H9 (cell line): ENCODE results near the gene TCF4. TPM values are rescaled to one million over a fixed set of nuclear protein-coding genes. Genes with fewer than 3 reads are reported as not detected.
A peak's percentile ranks its signal among the peaks of the same experiment; 100 is the strongest.

Source experiments
- DNase-seq: peaks from one replicate; pipeline ENCODE4 v3.0.0-alpha.2; 2017
- H2AFZ ChIP-seq: one replicate; pipeline ENCODE4 v1.6.1; 2013; ENCODE audit warnings: mild to moderate bottlenecking, low read length, control low read depth, moderate library complexity
- H2AK5ac ChIP-seq: 2 replicates; pipeline ENCODE4 v1.6.1; 2013; ENCODE audit warnings: low read length, control low read depth, mixed read lengths; ENCODE audit not compliant: insufficient read length
- H2BK120ac ChIP-seq: one replicate; pipeline ENCODE4 v1.6.1; 2013; ENCODE audit warnings: low read depth, mild to moderate bottlenecking, low read length, control low read depth, inconsistent platforms; ENCODE audit not compliant: poor library complexity, severe bottlenecking
- H2BK12ac ChIP-seq: 2 replicates; pipeline ENCODE4 v1.6.1; 2013; ENCODE audit warnings: low read length, control low read depth, mixed read lengths, low read depth; ENCODE audit not compliant: insufficient read length
- H2BK15ac ChIP-seq: 2 replicates; pipeline ENCODE4 v1.6.1; 2013; ENCODE audit warnings: low read depth, low read length, control low read depth
- H2BK20ac ChIP-seq: one replicate; pipeline ENCODE4 v1.6.1; 2013; ENCODE audit warnings: low read depth, mild to moderate bottlenecking, low read length, control low read depth, inconsistent platforms; ENCODE audit not compliant: poor library complexity, severe bottlenecking
- H2BK5ac ChIP-seq: 2 replicates; pipeline ENCODE4 v1.6.1; 2013; ENCODE audit warnings: low read length, control low read depth, mixed read lengths; ENCODE audit not compliant: insufficient read length
- H3K14ac ChIP-seq: 2 replicates; pipeline ENCODE4 v1.6.1; 2013; ENCODE audit warnings: low read length, control low read depth; ENCODE audit not compliant: insufficient read depth
- H3K18ac ChIP-seq: 2 replicates; pipeline ENCODE4 v1.6.1; 2013; ENCODE audit warnings: low read depth, mild to moderate bottlenecking, mixed read lengths, low read length, control low read depth; ENCODE audit not compliant: insufficient read length
- H3K23ac ChIP-seq: 2 replicates; pipeline ENCODE4 v1.6.1; 2013; ENCODE audit warnings: low read length, control low read depth, mixed read lengths, low read depth; ENCODE audit not compliant: insufficient read length
- H3K23me2 ChIP-seq: 2 replicates; pipeline ENCODE4 v1.6.1; 2013; ENCODE audit warnings: low read depth, mild to moderate bottlenecking, mixed read lengths, low read length, control low read depth; ENCODE audit not compliant: insufficient read length, poor library complexity, severe bottlenecking
- H3K27ac ChIP-seq: 2 replicates; pipeline ENCODE4 v1.5.1; 2013; ENCODE audit warnings: low read length, control low read depth, mixed read lengths, low read depth; ENCODE audit not compliant: insufficient read length
- H3K27me3 ChIP-seq: 2 replicates; pipeline ENCODE4 v1.6.1; 2013; ENCODE audit warnings: low read length, control low read depth, inconsistent platforms; ENCODE audit not compliant: insufficient read depth
- H3K4ac ChIP-seq: 2 replicates; pipeline ENCODE4 v1.6.1; 2013; ENCODE audit warnings: low read depth, mild to moderate bottlenecking, control low read depth, inconsistent platforms, low read length, moderate library complexity
- H3K4me1 ChIP-seq: 2 replicates; pipeline ENCODE4 v1.6.1; 2013; ENCODE audit warnings: low read length, control low read depth, inconsistent platforms; ENCODE audit not compliant: insufficient read depth
- H3K4me2 ChIP-seq: 2 replicates; pipeline ENCODE4 v1.6.1; 2013; ENCODE audit warnings: low read length, control low read depth, mixed read lengths; ENCODE audit not compliant: insufficient read length, insufficient read depth
- H3K56ac ChIP-seq: 2 replicates; pipeline ENCODE4 v1.6.1; 2013; ENCODE audit warnings: low read depth, mild to moderate bottlenecking, mixed read lengths, low read length, control low read depth; ENCODE audit not compliant: insufficient read length
- H3K79me1 ChIP-seq: 2 replicates; pipeline ENCODE4 v1.6.1; 2013; ENCODE audit warnings: low read depth, mild to moderate bottlenecking, moderate library complexity, low read length, control low read depth, inconsistent platforms; ENCODE audit not compliant: insufficient read depth, poor library complexity, severe bottlenecking
- H3K79me2 ChIP-seq: 2 replicates; pipeline ENCODE4 v1.6.1; 2013; ENCODE audit warnings: low read length, control low read depth, inconsistent platforms; ENCODE audit not compliant: insufficient read depth
- H3K9ac ChIP-seq: 2 replicates; pipeline ENCODE4 v1.6.1; 2013; ENCODE audit warnings: low read length, control low read depth, mixed read lengths; ENCODE audit not compliant: insufficient read length; ENCODE audit errors: extremely low read depth
- H3K9me3 ChIP-seq: one replicate; pipeline ENCODE4 v1.6.1; 2013; ENCODE audit warnings: low read depth, low read length, inconsistent platforms; ENCODE audit not compliant: control insufficient read depth
- H3T11ph ChIP-seq: one replicate; pipeline ENCODE4 v1.6.1; 2013; ENCODE audit warnings: mild to moderate bottlenecking, low read length, control low read depth, inconsistent platforms
- H4K20me1 ChIP-seq: one replicate; pipeline ENCODE4 v1.6.1; 2013; ENCODE audit not compliant: control insufficient read depth, insufficient read length, insufficient read depth
- H4K5ac ChIP-seq: 2 replicates; pipeline ENCODE4 v1.6.1; 2013; ENCODE audit warnings: low read depth, mild to moderate bottlenecking, mixed read lengths, low read length, control low read depth; ENCODE audit not compliant: insufficient read length
- H4K8ac ChIP-seq: replicated peaks from 2 replicates; pipeline ENCODE4 v1.6.1; 2013; ENCODE audit warnings: low read length, control low read depth, mixed read lengths, low read depth; ENCODE audit not compliant: insufficient read length
- H4K91ac ChIP-seq: 2 replicates; pipeline ENCODE4 v1.6.1; 2013; ENCODE audit warnings: low read depth, mild to moderate bottlenecking, moderate library complexity, mixed read lengths, low read length, control low read depth; ENCODE audit not compliant: insufficient read length
- H3K27ac Mint-ChIP-seq, 3 experiments: 2 replicates in 2 of 3; 3 replicates in 1 of 3; pipeline ENCODE4 v1.8.0; 2020 to 2021; ENCODE audit warnings: mixed read lengths in 3 of 3, mild to moderate bottlenecking in 1 of 3, moderate library complexity in 1 of 3
- H3K27me3 Mint-ChIP-seq: 2 replicates; pipeline ENCODE4 v1.8.0; 2021; ENCODE audit warnings: low read depth, mild to moderate bottlenecking, moderate library complexity, mixed read lengths
- H3K36me3 Mint-ChIP-seq, 3 experiments: 2 replicates in 2 of 3; 3 replicates in 1 of 3; pipeline ENCODE4 v1.8.0; 2020 to 2021; ENCODE audit warnings: low read depth in 3 of 3, mixed read lengths in 3 of 3; ENCODE audit not compliant: insufficient read depth in 1 of 3
- H3K4me1 Mint-ChIP-seq, 2 experiments: 2 replicates each; pipeline ENCODE4 v1.8.0; 2020; ENCODE audit warnings: mixed read lengths in 2 of 2
- H3K4me3 Mint-ChIP-seq, 2 experiments: 2 replicates in 1 of 2; 3 replicates in 1 of 2; pipeline ENCODE4 v1.8.0; 2020 to 2021; ENCODE audit warnings: mild to moderate bottlenecking in 2 of 2, mixed read lengths in 2 of 2, moderate library complexity in 1 of 2
- H3K9me3 Mint-ChIP-seq, 2 experiments: 2 replicates in 1 of 2; 3 replicates in 1 of 2; pipeline ENCODE4 v1.8.0; 2020; ENCODE audit warnings: mild to moderate bottlenecking in 2 of 2, mixed read lengths in 2 of 2, moderate library complexity in 1 of 2
- CTCF ChIP-seq: fragments of 200-600 bp; sonication (generic); conservative IDR thresholded peaks from 3 replicates; pipeline ENCODE4 v1.8.0; 2021; ENCODE audit warnings: antibody characterized with exemption, mild to moderate bottlenecking
- whole genome bisulfite sequencing: extraction: QIAGEN DNeasy Blood & Tissue Kit; methylation state at CpG from one replicate; pipeline ENCODE4 v1.1.7; 2013; ENCODE audit warnings: missing lambda C conversion rate, low lambda C conversion rate, mixed read lengths; ENCODE audit not compliant: insufficient read length; ENCODE audit errors: extremely low coverage; 5-methylcytosine and 5-hydroxymethylcytosine counted together
- total RNA-seq: library from RNA; stranded (reverse); gene quantifications from 2 replicates; pipeline ENCODE4 v1.2.1, GENCODE V29; 2021

TCF4 gene
- total RNA-seq, 1 experiment from 2014 or later, result 99.4 TPM

GRCh38 chr18:55244546-55244945 lies 343.4 kb downstream of the TCF4 start:
- Histone ChIP-seq H3K23ac (no peak overlapping the region), H3K9ac (no peak overlapping the region), H2AK5ac (no peak overlapping the region), H3K27ac (no peak overlapping the region), H2BK20ac (no peak overlapping the region), H3K18ac (no peak overlapping the region), H2BK15ac (no peak overlapping the region), H4K5ac (no peak overlapping the region), H3K27me3 (no peaks in the 10 kb centered on the region), H3K9me3 (no peaks in the 10 kb centered on the region), H2AFZ (no peak overlapping the region), H2BK5ac (no peak overlapping the region), H3K23me2 (no peaks in the 10 kb centered on the region), H2BK12ac (no peak overlapping the region), H2BK120ac (no peak overlapping the region), H4K91ac (no peak overlapping the region), H3K79me1 (no peaks in the 10 kb centered on the region), H3K79me2 (no peaks in the 10 kb centered on the region), H3T11ph (no peak overlapping the region), H4K20me1 (no peaks in the 10 kb centered on the region), H3K56ac (no peak overlapping the region), H3K4me1 (no peaks in the 10 kb centered on the region), H3K4ac (no peak overlapping the region), H3K14ac (no peak overlapping the region), H4K8ac (no peak overlapping the region), H3K4me2 (no peak overlapping the region)
- no peak overlapping the region for H3K4me3 Mint-ChIP-seq
- H3K27me3 Mint-ChIP-seq, result no peaks in the 10 kb centered on the region
- H3K36me3 Mint-ChIP-seq, result peaks cover 0 to 8% (median 6%) of the 10 kb centered on the region in 3 experiments; a peak in 6 of 7 replicates
- TF ChIP-seq CTCF, result no peak
- WGBS, result no CpG with 5 or more reads among the region's 5 CpGs
- H3K4me1 Mint-ChIP-seq, result peaks cover 5 to 13% of the 10 kb centered on the region in 2 experiments
- H3K9me3 Mint-ChIP-seq, result no peaks in the 10 kb centered on the region
- H3K27ac Mint-ChIP-seq, result 0 out of 7 replicates have a peak overlapping the region, but pooled peaks of 1 of the 3 experiments have one; percentile 8
- no peak for DNase-seq
